Measurements from ENCODE around the gene NHLRC3. TPM values are rescaled to one million over a fixed set of nuclear protein-coding genes. Genes with fewer than 3 reads are reported as not detected.
A peak's percentile ranks its signal among the peaks of the same experiment; 100 is the strongest.

Gene NHLRC3
- polyA plus RNA-seq, 1 donor from 2014 or later: 66.5 TPM

DNA sequence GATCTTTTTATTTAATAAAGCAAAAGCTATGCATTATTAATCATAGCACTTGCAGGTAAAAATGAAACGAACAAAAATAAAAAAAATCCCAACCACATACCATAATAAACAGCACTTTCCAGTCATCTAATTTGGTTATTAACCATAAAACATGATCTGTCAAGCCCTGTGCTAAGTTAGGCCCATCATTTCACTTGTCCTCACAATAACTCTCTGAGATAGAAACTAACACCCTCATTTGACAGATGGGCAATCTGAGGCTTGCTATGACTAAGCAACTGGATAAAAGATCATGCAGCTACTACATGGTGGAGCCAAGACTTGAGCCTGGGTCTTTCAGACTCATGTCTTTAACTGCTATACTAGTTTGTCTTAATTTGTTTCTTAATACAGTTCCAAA, 22.2 kb upstream of the NHLRC3 start:
- H3F3A ChIP-seq (ENCODE audit: insufficient read depth, low read length, poor library complexity, severe bottlenecking): no peaks in the 10 kb centered on the region
- H3K9me3 ChIP-seq (ENCODE audit: low read length): no peaks in the 10 kb centered on the region
- no peak overlapping the region for H3K9ac ChIP-seq (ENCODE audit: low read length)
- no peaks in the 10 kb centered on the region for H4K20me1 ChIP-seq (ENCODE audit: insufficient read depth)
- peaks cover 11% of the 10 kb centered on the region for H3K36me3 ChIP-seq (ENCODE audit: insufficient read depth, low read length)
- H3K27ac ChIP-seq (ENCODE audit: low read length): no peak overlapping the region
- H3K9me2 ChIP-seq (ENCODE audit: insufficient read depth, low read length): no peaks in the 10 kb centered on the region
- TF ChIP-seq, protein P1, sequence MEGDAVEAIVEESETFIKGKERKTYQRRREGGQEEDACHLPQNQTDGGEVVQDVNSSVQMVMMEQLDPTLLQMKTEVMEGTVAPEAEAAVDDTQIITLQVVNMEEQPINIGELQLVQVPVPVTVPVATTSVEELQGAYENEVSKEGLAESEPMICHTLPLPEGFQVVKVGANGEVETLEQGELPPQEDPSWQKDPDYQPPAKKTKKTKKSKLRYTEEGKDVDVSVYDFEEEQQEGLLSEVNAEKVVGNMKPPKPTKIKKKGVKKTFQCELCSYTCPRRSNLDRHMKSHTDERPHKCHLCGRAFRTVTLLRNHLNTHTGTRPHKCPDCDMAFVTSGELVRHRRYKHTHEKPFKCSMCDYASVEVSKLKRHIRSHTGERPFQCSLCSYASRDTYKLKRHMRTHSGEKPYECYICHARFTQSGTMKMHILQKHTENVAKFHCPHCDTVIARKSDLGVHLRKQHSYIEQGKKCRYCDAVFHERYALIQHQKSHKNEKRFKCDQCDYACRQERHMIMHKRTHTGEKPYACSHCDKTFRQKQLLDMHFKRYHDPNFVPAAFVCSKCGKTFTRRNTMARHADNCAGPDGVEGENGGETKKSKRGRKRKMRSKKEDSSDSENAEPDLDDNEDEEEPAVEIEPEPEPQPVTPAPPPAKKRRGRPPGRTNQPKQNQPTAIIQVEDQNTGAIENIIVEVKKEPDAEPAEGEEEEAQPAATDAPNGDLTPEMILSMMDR (IDR thresholded peaks at IDR 0.05; ENCODE audit: poor library complexity, severe bottlenecking): no peak
- no peak for TF ChIP-seq EZH2 (IDR thresholded peaks at IDR 0.05; ENCODE audit: borderline replicate concordance, insufficient read depth, low read length, poor library complexity, severe bottlenecking)
- no peak for TF ChIP-seq POLR2AphosphoS5 (IDR thresholded peaks at IDR 0.05)
- no peak for TF ChIP-seq MXI1 (conservative IDR thresholded peaks at IDR 0.05; ENCODE audit: poor library complexity, severe bottlenecking)
- TF ChIP-seq RAD21 (conservative IDR thresholded peaks at IDR 0.05): no peak
- TF ChIP-seq, protein P2, sequence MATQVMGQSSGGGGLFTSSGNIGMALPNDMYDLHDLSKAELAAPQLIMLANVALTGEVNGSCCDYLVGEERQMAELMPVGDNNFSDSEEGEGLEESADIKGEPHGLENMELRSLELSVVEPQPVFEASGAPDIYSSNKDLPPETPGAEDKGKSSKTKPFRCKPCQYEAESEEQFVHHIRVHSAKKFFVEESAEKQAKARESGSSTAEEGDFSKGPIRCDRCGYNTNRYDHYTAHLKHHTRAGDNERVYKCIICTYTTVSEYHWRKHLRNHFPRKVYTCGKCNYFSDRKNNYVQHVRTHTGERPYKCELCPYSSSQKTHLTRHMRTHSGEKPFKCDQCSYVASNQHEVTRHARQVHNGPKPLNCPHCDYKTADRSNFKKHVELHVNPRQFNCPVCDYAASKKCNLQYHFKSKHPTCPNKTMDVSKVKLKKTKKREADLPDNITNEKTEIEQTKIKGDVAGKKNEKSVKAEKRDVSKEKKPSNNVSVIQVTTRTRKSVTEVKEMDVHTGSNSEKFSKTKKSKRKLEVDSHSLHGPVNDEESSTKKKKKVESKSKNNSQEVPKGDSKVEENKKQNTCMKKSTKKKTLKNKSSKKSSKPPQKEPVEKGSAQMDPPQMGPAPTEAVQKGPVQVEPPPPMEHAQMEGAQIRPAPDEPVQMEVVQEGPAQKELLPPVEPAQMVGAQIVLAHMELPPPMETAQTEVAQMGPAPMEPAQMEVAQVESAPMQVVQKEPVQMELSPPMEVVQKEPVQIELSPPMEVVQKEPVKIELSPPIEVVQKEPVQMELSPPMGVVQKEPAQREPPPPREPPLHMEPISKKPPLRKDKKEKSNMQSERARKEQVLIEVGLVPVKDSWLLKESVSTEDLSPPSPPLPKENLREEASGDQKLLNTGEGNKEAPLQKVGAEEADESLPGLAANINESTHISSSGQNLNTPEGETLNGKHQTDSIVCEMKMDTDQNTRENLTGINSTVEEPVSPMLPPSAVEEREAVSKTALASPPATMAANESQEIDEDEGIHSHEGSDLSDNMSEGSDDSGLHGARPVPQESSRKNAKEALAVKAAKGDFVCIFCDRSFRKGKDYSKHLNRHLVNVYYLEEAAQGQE (IDR thresholded peaks at IDR 0.05; ENCODE audit: borderline replicate concordance): no peak
- no peak for TF ChIP-seq TAF1 (IDR thresholded peaks at IDR 0.05; ENCODE audit: low read depth)
- no peak for TF ChIP-seq SMC3 (conservative IDR thresholded peaks at IDR 0.05; ENCODE audit: poor library complexity)
- TF ChIP-seq EP300 (conservative IDR thresholded peaks at IDR 0.05; ENCODE audit: poor library complexity, severe bottlenecking): no peak
- H2AFZ ChIP-seq (ENCODE audit: low read depth, low read length): no peak overlapping the region
- H3K79me2 ChIP-seq (replicated peaks; ENCODE audit: insufficient read depth, low read length): no peaks in the 10 kb centered on the region
- H3K27me3 ChIP-seq (ENCODE audit: insufficient read depth, low read depth, low read length): no peaks in the 10 kb centered on the region
- no peak overlapping the region for H3K4me2 ChIP-seq (ENCODE audit: low read length)
- H3K4me3 ChIP-seq (ENCODE audit: low read length): no peak overlapping the region

DNA sequence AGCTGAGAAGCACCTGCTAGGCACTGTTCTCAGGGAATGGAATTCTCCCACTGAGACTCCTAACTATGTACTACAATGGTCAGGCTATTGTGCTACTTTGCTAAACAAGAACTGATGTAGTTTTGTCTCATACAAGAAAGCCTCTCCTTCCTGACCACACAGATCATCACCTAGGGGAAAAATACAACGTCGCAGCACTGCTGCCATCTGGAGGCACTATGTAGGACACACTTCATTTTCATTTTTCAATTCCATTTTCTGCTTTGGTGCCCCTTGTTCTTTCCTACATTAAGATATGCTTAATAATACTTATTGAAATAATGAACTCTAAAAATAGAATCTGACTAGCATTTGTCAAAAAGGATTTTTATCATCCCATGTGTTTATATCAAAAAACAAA, 21.5 kb upstream of the NHLRC3 start:
- Histone ChIP-seq H3K27ac (ENCODE audit: low read length) (no peak overlapping the region), H2AFZ (ENCODE audit: low read depth, low read length) (no peak overlapping the region), H3K9ac (ENCODE audit: low read length) (no peak overlapping the region), H3K36me3 (ENCODE audit: insufficient read depth, low read length) (peaks cover 11% of the 10 kb centered on the region), H3K9me2 (ENCODE audit: insufficient read depth, low read length) (no peaks in the 10 kb centered on the region), H3K4me3 (ENCODE audit: low read length) (no peak overlapping the region), H3K27me3 (ENCODE audit: insufficient read depth, low read depth, low read length) (no peaks in the 10 kb centered on the region), H4K20me1 (ENCODE audit: insufficient read depth) (no peaks in the 10 kb centered on the region), H3K79me2 (replicated peaks; ENCODE audit: insufficient read depth, low read length) (no peaks in the 10 kb centered on the region), H3K9me3 (ENCODE audit: low read length) (no peaks in the 10 kb centered on the region), H3F3A (ENCODE audit: insufficient read depth, low read length, poor library complexity, severe bottlenecking) (no peaks in the 10 kb centered on the region), H3K4me2 (ENCODE audit: low read length) (no peak overlapping the region)
- TF ChIP-seq, protein P1 (IDR thresholded peaks at IDR 0.05; ENCODE audit: poor library complexity, severe bottlenecking): peak; percentile 79
- TF ChIP-seq RAD21 (conservative IDR thresholded peaks at IDR 0.05): peak; percentile 79
- peak; percentile 83 for TF ChIP-seq SMC3 (conservative IDR thresholded peaks at IDR 0.05; ENCODE audit: poor library complexity)
- no peak for TF ChIP-seq EP300 (conservative IDR thresholded peaks at IDR 0.05; ENCODE audit: poor library complexity, severe bottlenecking)
